H1 (cell line): ENCODE data around the gene MYO5B. TPM values are rescaled to one million over a fixed set of nuclear protein-coding genes. Genes with fewer than 3 reads are reported as not detected.

Experiments used
- CBX5 ChIP-seq: fragments of 300-800, 300-1000 bp; sonication (generic); IDR thresholded peaks from 2 replicates; pipeline ENCODE4 v1.7.1; 2016; ENCODE audit warnings: antibody characterized with exemption, low read length, low read depth
- CEBPB ChIP-seq: IDR thresholded peaks from 2 replicates; pipeline ENCODE4 v1.6.1; 2012; ENCODE audit warnings: low read depth, low read length
- FOSL1 ChIP-seq: IDR thresholded peaks from 2 replicates; pipeline ENCODE4 v1.6.1; 2011; ENCODE audit warnings: mild to moderate bottlenecking, low read depth, low read length, moderate library complexity; ENCODE audit not compliant: insufficient read depth
- KDM5A ChIP-seq: fragments of 200-600 bp; IDR thresholded peaks from 2 replicates; pipeline ENCODE4 v1.7.1; 2012; ENCODE audit warnings: mild to moderate bottlenecking, low read length, inconsistent platforms, mixed read lengths
- PHF8 ChIP-seq: fragments of 200-600 bp; sonication (generic); conservative IDR thresholded peaks from 2 replicates; pipeline ENCODE4 v1.7.1; 2012; ENCODE audit warnings: low read depth, mild to moderate bottlenecking, inconsistent platforms, low read length, moderate library complexity
- POU5F1 ChIP-seq: IDR thresholded peaks from 2 replicates; pipeline ENCODE4 v1.6.1; 2011; ENCODE audit warnings: low read depth, mild to moderate bottlenecking, low read length, moderate library complexity
- RAD21 ChIP-seq, 2 experiments: IDR thresholded peaks in 1 of 2; conservative IDR thresholded peaks in 1 of 2; 2 replicates each; pipeline ENCODE4 v1.6.1; 2011; ENCODE audit warnings: low read depth in 2 of 2, low read length in 2 of 2, improper control_type of control experiment in 1 of 2, inconsistent platforms in 1 of 2, mild to moderate bottlenecking in 1 of 2, moderate library complexity in 1 of 2
- RFX5 ChIP-seq: IDR thresholded peaks from 2 replicates; pipeline ENCODE4 v1.6.1; 2011; ENCODE audit warnings: low read depth, low read length, improper control_type of control experiment, borderline replicate concordance
- SIN3A ChIP-seq, 2 experiments: IDR thresholded peaks in 1 of 2; conservative IDR thresholded peaks in 1 of 2; 2 replicates each; pipeline ENCODE4 v1.6.1; 2011 to 2012; ENCODE audit warnings: low read length in 2 of 2, improper control_type of control experiment in 1 of 2, low read depth in 1 of 2, mild to moderate bottlenecking in 1 of 2
- SIX5 ChIP-seq: IDR thresholded peaks from 2 replicates; pipeline ENCODE4 v1.6.1; 2011; ENCODE audit warnings: mild to moderate bottlenecking, low read depth, low read length
- SRF ChIP-seq: IDR thresholded peaks from 2 replicates; pipeline ENCODE4 v1.6.1; 2011; ENCODE audit warnings: mild to moderate bottlenecking, low read depth, low read length, moderate library complexity
- TBP ChIP-seq: IDR thresholded peaks from 2 replicates; pipeline ENCODE4 v1.6.1; 2011; ENCODE audit warnings: low read depth, low read length, improper control_type of control experiment
- YY1 ChIP-seq: IDR thresholded peaks from 2 replicates; pipeline ENCODE4 v1.6.1; 2011; ENCODE audit warnings: low read depth, mild to moderate bottlenecking, low read length
- polyA plus RNA-seq, 7 experiments: library from polyadenylated mRNA; depleted of rRNA in 3 of 7; stranded (reverse) in 5 of 7; unstranded in 2 of 7; fragments of >200 nt in 5 of 7; fragments of 200-250 nt in 2 of 7; gene quantifications; 1 replicate in 5 of 7; 2 replicates in 1 of 7; 4 replicates in 1 of 7; pipeline versions ENCODE4 v1.2.1 to v1.2.3, GENCODE V29; 2011 to 2013; ENCODE audit warnings: missing spikeins in 2 of 7, mixed read lengths in 2 of 7
- total RNA-seq: library from RNA; stranded (reverse); fragmentation: NEBNext Ultra II Directional; extraction: Animal tissue kit (Norgen Biotek cat#: 25700); gene quantifications from 2 replicates; pipeline ENCODE4 v1.2.1, GENCODE V29; 2021

MYO5B gene
- total and polyA plus RNA-seq, 2 of the 8 experiments (the other 6 are each of a cell fraction or from before 2014, with no cell fraction given) = 6.4 to 7.7 TPM

DNA sequence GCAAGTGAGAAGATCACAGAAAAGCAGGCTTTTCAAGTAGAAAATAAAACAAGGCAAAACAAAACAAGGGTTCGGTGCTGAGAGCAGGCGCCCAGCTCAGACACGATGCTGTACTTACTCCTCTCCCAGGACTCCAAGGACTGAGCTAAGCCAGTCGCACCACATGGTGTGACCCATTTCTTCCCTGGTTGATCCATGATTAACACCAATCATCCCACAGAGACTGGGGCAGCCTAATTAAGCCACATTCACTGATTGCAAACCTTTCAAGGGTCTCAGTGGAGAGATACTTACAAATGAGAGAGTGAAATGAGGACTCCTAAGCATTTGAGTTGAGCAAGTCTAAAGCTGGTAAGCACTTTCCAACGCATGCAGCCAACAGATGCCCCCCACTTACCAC lies 155.2 kb downstream of the MYO5B start (continued):
- TF ChIP-seq KDM5A = no peak
- no peak for TF ChIP-seq CEBPB
- TF ChIP-seq FOSL1 = no peak
- no peak for TF ChIP-seq CBX5
- TF ChIP-seq SIN3A (conservative IDR thresholded peaks at IDR 0.05 in 1 of 2, IDR thresholded peaks at IDR 0.05 in 1 of 2; ENCODE audit: low read depth in 1 of 2, low read length in 2 of 2) = no peak
- TF ChIP-seq TBP = no peak
- no peak for TF ChIP-seq RAD21 (IDR thresholded peaks at IDR 0.05 in 1 of 2, conservative IDR thresholded peaks at IDR 0.05 in 1 of 2; ENCODE audit: low read depth in 2 of 2, low read length in 2 of 2)
- no peak for TF ChIP-seq SIX5
- no peak for TF ChIP-seq PHF8
- TF ChIP-seq YY1 = no peak
- TF ChIP-seq POU5F1 = no peak
- TF ChIP-seq SRF = no peak
- no peak for TF ChIP-seq RFX5
